ENCODE data around the gene IGSF22.

GRCh38 chr11:18726040-18726439 is at the start of gene IGSF22:
- no peak for TF ChIP-seq POLR2A (IDR thresholded peaks at IDR 0.05)
- no peak for TF ChIP-seq CTCF (IDR thresholded peaks at IDR 0.05)
- TF ChIP-seq POLR2AphosphoS5 (IDR thresholded peaks at IDR 0.05): no peak
- no peak for TF ChIP-seq EP300 (IDR thresholded peaks at IDR 0.05)

Data from stomach (tissue), 4 donors.